GM21526 (cell line): ENCODE data around the gene MIGA1.
"Not testable (repeated sequence)": the region's sequence is repeated elsewhere in the genome, so short reads cannot be mapped to it uniquely, and the experiment has no call there.

Experiments used
- ATAC-seq: cut with Tn5 transposase; IDR thresholded peaks from one replicate; pipeline ENCODE4 v1.9.1; 2021; ENCODE audit warnings: moderate library complexity; ENCODE audit not compliant: unreplicated experiment, low FRiP score

MIGA1 gene

GRCh38 chr1:77900687-77901293 is 121.3 kb downstream of the MIGA1 start:
- no peak for ATAC-seq

- ATAC-seq: no peak
Observed at GRCh38 chr1:77905603-77906002, 126.2 kb downstream of the MIGA1 start.

GRCh38 chr1:77906019-77906545 is 126.6 kb downstream of the MIGA1 start:
- ATAC-seq: no peak

- no peak for ATAC-seq
Observed at GRCh38 chr1:77906624-77907023, 127.2 kb downstream of the MIGA1 start.

- ATAC-seq: no peak
Observed at GRCh38 chr1:77910116-77910515, 130.7 kb downstream of the MIGA1 start.

- not testable (repeated sequence) for ATAC-seq
Observed at GRCh38 chr1:77918918-77919317, 139.5 kb downstream of the MIGA1 start.

- ATAC-seq: no peak
Observed at GRCh38 chr1:77925518-77925917, 146.1 kb downstream of the MIGA1 start.

- no peak for ATAC-seq
Observed at GRCh38 chr1:77925956-77926355, 146.5 kb downstream of the MIGA1 start.

GRCh38 chr1:77926561-77927357 is 147.3 kb downstream of the MIGA1 start:
- ATAC-seq: no peak

- ATAC-seq: no peak
Observed at GRCh38 chr1:77927414-77927813, 148.0 kb downstream of the MIGA1 start.
